Mesodermal cell (in vitro differentiated cells): ENCODE results near the gene NLRP7.
"Not testable (repeated sequence)": the region's sequence is repeated elsewhere in the genome, so short reads cannot be mapped to it uniquely, and the experiment has no call there.

Experiments
- H3K27ac ChIP-seq: 2 replicates; pipeline ENCODE4 v1.7.0; 2013; ENCODE audit warnings: mild to moderate bottlenecking, low read depth, low read length, moderate library complexity; ENCODE audit not compliant: severe bottlenecking
- H3K36me3 ChIP-seq: 2 replicates; pipeline ENCODE4 v1.7.1; 2013; ENCODE audit warnings: mild to moderate bottlenecking, low read length, moderate library complexity; ENCODE audit not compliant: control insufficient read depth, insufficient read depth
- H3K4me1 ChIP-seq: one replicate; pipeline ENCODE4 v1.7.1; 2013; ENCODE audit warnings: mild to moderate bottlenecking, low read length; ENCODE audit not compliant: insufficient read depth, control insufficient read depth, poor library complexity, severe bottlenecking
- H3K4me3 ChIP-seq: 2 replicates; pipeline ENCODE4 v1.7.0; 2013; ENCODE audit warnings: low read length, control low read depth, mild to moderate bottlenecking; ENCODE audit not compliant: insufficient read depth, poor library complexity, severe bottlenecking; ENCODE audit errors: extremely low read depth
- H3K9me3 ChIP-seq: 2 replicates; pipeline ENCODE4 v1.7.1; 2013; ENCODE audit warnings: mild to moderate bottlenecking, low read length, moderate library complexity; ENCODE audit not compliant: control insufficient read depth
- whole genome bisulfite sequencing, 2 experiments: methylation state at CpG; one replicate each; pipeline ENCODE4 v1.1.5; 2013; ENCODE audit warnings: missing lambda C conversion rate in 2 of 2; ENCODE audit not compliant: insufficient coverage in 2 of 2; 5-methylcytosine and 5-hydroxymethylcytosine counted together

The NLRP7 gene

DNA sequence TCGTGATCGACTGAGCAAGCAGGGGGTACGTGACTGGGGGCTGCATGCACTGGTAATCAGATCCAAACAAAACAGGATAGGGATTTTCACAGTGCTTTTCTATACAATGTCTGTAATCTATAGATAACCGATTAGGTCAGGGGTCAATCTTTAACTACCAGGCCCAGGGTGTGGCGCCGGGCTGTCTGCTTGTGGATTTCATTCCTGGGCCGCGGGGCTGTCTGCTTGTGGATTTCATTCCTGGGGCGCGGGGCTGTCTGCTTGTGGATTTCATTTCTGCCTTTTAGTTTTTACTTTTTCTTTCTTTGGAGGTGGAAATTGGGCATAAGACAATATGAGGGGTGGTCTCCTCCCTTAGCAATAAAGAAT, 6.0 kb upstream of the NLRP7 start:
- H3K36me3 ChIP-seq, H3K9me3 ChIP-seq, H3K27ac ChIP-seq, H3K4me3 ChIP-seq, H3K4me1 ChIP-seq: not testable (repeated sequence)
- 91 to 92% methylated on average over 8 to 9 of the region's 10 CpGs for WGBS, 2 experiments

DNA sequence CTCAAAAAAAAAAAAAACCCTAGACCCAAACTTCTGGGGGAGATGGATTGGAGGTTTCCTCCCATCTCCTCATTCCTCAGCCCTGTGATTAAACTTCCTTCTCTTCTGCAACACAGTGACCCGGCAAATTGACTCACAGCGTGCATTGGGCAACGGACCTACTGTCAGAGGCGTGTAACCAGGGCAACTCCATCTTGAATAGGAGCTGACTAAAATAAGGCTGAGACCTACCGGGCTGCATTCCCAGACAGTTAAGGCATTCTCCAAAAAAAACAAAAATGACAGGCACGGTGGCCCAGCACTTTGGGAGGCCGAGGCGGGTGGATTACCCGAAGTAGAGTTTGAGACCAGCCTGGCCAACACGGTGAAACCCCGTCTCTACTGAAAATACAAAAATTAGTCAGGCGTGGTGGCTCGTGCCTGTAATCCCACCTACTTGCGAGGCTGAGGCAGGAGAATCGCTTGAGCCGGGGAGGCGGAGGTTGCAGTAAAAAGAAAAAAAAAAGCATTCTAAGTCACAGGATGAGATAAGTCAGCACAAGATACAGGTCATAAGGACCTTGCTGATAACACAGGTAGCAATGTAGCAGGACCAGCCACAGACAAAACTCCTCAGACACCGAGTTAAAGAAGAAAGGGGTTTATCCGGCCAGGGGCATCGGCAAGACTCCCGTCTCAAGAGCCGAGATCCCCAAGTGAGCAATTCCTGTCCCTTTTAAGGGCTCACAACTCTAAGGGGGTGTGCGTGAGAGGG, 5.4 kb upstream of the NLRP7 start:
- 84 to 87% methylated on average over 13 to 19 of the region's 23 CpGs for WGBS, 2 experiments
- no peaks in the 10 kb centered on the region for H3K4me1 ChIP-seq
- H3K4me3 ChIP-seq = no peak overlapping the region
- no peaks in the 10 kb centered on the region for H3K36me3 ChIP-seq
- no peaks in the 10 kb centered on the region for H3K9me3 ChIP-seq
- no peak overlapping the region for H3K27ac ChIP-seq

DNA sequence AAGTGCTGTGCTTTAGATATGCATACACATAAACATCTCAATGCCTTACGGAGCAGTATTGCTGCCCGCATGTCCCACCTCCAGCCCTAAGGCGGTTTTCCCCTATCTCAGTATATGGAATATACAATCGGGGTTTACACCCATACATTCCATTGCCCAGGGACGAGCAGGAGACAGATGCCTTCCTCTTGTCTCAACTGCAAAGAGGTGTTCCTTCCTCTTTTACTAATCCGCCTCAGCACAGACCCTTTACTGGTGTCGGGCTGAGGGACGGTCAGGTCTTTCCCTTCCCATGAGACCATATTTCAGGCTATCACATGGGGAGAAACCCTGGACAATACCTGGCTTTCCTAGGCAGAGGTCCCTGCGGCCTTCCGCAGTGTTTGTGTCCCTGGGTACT, 3.2 kb upstream of the NLRP7 start:
- not testable (repeated sequence) for H3K36me3 ChIP-seq, H3K4me1 ChIP-seq, H3K27ac ChIP-seq, H3K9me3 ChIP-seq, H3K4me3 ChIP-seq
- 79 to 90% methylated on average over 2 to 3 of the region's 10 CpGs for WGBS, 2 experiments

DNA sequence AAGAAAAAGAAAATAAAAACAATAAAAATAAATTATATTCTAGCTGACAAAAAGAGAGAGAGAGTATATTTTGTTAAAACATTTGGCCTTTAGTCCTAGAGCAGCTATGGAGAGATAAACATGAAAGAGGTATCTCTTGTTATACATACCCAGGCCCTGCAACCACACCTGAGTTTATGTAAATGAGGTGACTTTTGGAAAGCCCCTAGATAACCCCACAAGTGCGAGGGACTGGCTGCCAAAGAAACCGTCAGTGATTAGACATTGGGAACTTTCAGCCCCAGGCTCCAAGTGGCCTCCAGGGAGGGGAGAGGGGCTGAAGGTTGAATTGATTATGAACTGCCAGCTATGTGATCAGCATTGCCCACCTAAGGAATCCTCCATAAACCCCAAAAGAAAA, 2.1 kb upstream of the NLRP7 start:
- 60% methylated on average over 1 of the region's 2 CpGs; no CpG with 5 or more reads in 1 of the 2 experiments for WGBS, 2 experiments
- Histone ChIP-seq H3K36me3 (no peaks in the 10 kb centered on the region), H3K9me3 (no peaks in the 10 kb centered on the region), H3K4me3 (no peak overlapping the region), H3K4me1 (peaks cover 3% of the 10 kb centered on the region), H3K27ac (no peak overlapping the region)

DNA sequence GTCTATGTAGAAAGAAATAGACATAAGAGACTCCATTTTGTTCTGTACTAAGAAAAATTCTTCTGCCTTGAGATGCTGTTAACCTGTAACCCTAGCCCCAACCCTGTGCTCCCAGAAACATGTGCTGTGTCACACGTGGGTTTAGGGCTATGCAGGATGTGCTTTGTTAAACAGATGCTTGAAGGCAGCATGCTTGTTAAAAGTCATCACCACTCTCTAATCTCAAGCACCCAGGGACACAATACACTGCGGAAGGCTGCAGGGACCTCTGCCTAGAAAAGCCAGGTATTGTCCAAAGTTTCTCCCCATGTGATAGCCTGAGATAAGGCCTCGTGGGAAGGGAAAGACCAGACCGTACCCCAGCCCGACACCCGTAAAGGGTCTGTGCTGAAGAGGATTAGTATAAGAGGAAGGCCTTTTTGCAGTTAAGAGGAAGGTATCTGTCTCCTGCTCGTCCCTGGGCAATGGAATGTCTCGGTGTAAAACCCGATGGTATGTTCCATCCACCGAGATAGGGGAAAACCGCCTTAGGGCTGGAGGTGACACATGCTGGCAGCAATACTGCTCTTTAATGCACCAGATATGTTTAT, 3.5 kb downstream of the NLRP7 start:
- H3K27ac ChIP-seq, H3K9me3 ChIP-seq, H3K4me3 ChIP-seq, H3K36me3 ChIP-seq, H3K4me1 ChIP-seq: not testable (repeated sequence)
- 77 to 80% methylated on average over 10 of the region's 11 CpGs for whole genome bisulfite sequencing, 2 experiments

DNA sequence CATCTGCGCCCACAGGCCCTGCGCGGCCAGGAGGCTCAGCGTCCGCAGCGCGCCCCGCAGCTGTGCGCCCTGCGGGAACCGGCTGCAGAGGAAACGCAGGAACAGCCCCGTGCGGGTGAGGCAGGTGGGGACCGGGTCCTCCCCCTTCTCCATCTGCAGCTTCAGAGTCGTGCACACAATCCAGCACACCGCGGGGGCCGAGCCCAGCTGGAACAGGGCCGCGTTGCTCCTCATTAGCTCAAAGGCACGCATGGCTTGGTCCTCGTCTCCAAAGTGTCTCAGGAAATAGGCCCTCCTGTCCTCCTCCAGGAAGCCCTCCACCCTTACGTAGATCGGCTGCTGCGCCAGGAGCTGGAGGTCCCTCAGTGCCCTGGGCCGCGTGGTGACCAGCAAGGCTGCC, 7.8 kb downstream of the NLRP7 start:
- H3K9me3 ChIP-seq, H3K4me1 ChIP-seq, H3K36me3 ChIP-seq, H3K27ac ChIP-seq, H3K4me3 ChIP-seq: not testable (repeated sequence)
- 89 to 98% methylated on average over 5 to 7 of the region's 28 CpGs for WGBS, 2 experiments

DNA sequence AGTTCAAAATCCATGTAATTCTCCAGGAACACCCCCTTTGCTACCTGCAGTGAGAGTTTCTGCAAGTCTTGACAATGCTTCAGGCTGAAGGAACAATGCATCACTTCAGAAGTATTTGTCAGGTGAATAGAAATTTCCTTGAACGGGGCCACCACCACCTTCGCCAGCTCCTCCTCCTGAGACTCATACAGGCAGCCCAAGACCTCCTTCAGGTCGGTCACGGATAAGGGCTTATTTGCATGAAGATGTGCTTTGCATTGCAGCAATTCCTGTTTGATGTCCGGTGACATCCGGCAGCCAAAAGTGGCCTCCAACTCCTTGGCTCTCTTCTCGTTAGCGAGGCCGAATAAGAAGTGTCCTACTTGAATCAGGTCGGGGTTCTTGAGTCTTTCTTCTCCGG, 8.4 kb downstream of the NLRP7 start:
- Histone ChIP-seq H3K4me3 (no peak overlapping the region), H3K4me1 (no peaks in the 10 kb centered on the region), H3K9me3 (no peaks in the 10 kb centered on the region), H3K27ac (no peak overlapping the region), H3K36me3 (no peaks in the 10 kb centered on the region)
- WGBS, 2 experiments = 80 to 86% methylated on average over 9 to 10 of the region's 11 CpGs

DNA sequence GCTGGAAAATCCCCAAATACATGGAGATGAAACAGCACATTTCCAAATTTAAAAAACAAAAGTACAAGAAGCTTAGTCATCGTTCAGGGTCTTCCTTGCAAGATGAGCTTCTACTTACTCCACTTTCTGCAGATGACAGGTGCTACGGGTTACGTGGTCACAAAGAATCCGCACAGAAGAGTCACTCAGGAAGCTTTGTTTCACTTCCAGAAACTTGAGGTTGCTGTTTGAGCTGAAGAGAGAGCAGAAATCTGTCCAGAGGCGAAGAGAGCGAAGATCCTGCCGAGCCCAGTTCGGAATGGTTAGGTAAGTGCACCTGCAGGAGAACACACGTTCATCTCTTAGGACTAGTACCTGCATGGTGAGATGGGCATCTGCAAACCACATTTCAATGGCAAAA, 9.4 kb downstream of the NLRP7 start:
- Histone ChIP-seq H3K9me3 (no peaks in the 10 kb centered on the region), H3K27ac (no peak overlapping the region), H3K4me1 (no peaks in the 10 kb centered on the region), H3K36me3 (no peaks in the 10 kb centered on the region), H3K4me3 (no peak overlapping the region)
- 86 to 87% methylated on average over 4 to 8 of the region's 9 CpGs for WGBS, 2 experiments

DNA sequence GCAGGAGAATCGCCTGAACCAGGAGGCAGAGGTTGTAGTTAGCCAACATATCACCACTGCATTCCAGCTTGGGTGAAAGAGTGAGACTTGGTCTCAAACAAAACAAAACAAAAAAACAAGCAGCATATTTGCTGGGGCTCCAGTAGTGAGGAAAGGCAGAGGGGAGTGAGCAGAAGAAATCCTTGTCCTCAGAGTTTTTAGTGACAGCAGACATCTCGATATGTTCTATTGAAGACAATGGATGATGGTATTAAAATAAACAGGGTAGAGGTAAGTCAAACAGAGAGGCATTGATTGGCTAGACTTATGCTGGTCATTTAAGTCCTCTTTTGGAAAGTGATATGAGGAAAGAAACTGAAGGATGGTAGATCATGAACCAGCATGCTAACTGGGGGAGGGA, 19.0 kb downstream of the NLRP7 start:
- no peaks in the 10 kb centered on the region for H3K4me1 ChIP-seq
- H3K36me3 ChIP-seq = no peaks in the 10 kb centered on the region
- H3K27ac ChIP-seq = no peak overlapping the region
- H3K9me3 ChIP-seq = peaks cover 23% of the 10 kb centered on the region
- H3K4me3 ChIP-seq = no peak overlapping the region
- 77 to 100% methylated on average over 1 of the region's 2 CpGs for WGBS, 2 experiments

DNA sequence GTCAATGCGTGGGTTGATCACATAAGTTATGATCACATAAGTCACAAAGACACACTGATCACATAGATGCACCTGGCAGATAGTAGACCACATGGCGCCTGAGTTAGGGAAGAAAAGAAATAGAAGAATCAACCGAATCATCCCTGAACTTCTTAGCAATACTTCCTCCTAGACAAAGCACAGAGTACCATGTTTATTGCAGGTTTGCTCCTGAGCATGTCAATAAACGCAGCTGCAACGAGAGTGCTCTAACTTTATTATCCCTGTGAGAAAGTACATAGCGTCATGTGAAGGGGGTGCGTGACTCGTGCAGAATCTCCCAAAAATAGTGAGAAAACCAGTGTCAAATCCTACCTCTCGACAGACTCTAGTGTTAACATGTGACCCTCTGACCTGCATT, 24.1 kb downstream of the NLRP7 start:
- H3K4me3 ChIP-seq = no peak overlapping the region
- H3K9me3 ChIP-seq = peaks cover 11% of the 10 kb centered on the region
- H3K36me3 ChIP-seq = no peaks in the 10 kb centered on the region
- 83 to 85% methylated on average over 6 to 8 of the region's 9 CpGs for WGBS, 2 experiments
- no peak overlapping the region for H3K27ac ChIP-seq
- H3K4me1 ChIP-seq = no peaks in the 10 kb centered on the region

DNA sequence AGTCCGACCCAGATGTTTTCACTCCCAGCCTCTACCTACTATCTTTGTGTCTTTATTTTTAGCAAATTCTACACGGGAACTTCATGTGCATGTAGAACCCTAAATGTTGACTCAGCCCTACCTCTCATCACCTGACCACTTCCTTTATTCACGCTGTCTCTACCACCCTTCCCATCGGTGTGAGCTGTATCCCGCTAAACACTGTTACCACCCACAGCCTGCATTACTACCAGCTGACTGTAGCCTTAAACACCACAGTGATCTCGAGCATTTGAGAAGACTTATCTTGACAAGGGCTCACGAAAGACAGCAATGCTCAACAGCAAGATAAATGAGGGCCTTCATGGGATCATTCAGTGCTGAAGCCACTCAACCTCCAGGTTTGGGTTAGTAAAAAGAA, 26.2 kb downstream of the NLRP7 start:
- no peak overlapping the region for H3K27ac ChIP-seq
- H3K36me3 ChIP-seq = no peaks in the 10 kb centered on the region
- no peaks in the 10 kb centered on the region for H3K4me1 ChIP-seq
- H3K9me3 ChIP-seq = no peaks in the 10 kb centered on the region
- WGBS, 2 experiments = 88 to 91% methylated on average over 7 of the region's 7 CpGs
- H3K4me3 ChIP-seq = no peak overlapping the region
